HT1080 (cell line): ENCODE data around the gene CEND1. TPM values are rescaled to one million over a fixed set of nuclear protein-coding genes. Genes with fewer than 3 reads are reported as not detected.

Experiments used
- DNase-seq: peaks from one replicate; pipeline ENCODE4 v3.0.0-alpha.2; 2015; ENCODE audit warnings: low read depth
- total RNA-seq: library from RNA; depleted of rRNA; stranded (reverse); fragments of >200 nt; shearing (Covaris generic); gene quantifications from 2 replicates; pipeline ENCODE4 v1.2.3, GENCODE V29; 2014

Gene CEND1
- total RNA-seq, 1 experiment from 2014 or later: 1.0 TPM

DNA sequence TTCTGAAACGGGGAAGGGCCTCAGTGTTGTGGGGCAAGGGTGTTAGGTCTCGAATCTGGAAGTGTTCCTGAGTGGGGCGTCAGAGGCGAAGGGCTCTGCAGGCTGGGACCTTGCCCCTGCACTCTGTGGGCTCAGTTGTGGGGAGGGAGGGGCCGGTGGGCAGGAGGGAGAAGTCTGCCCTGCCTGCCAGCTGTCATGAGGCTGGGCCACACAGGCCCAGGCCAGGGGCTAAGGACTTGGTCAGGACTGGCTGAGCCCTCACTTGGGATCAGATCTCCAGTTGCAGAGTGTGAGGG lies 38.0 kb upstream of the CEND1 start, which contains the start of gene CRACR2B:
Gene CRACR2B, plus strand, starts transcription at position 23 of the 296 bp plus-strand sequence. CDS start 689 bp downstream, outside the sequence.
- DNase-seq: no peak

GRCh38 chr11:827146-827896 lies 37.4 kb upstream of the CEND1 start:
- no peak for DNase-seq

- DNase-seq: no peak
Observed at GRCh38 chr11:826836-827145, 36.9 kb upstream of the CEND1 start.

GRCh38 chr11:826227-826621 lies 36.3 kb upstream of the CEND1 start:
- no peak for DNase-seq

DNA sequence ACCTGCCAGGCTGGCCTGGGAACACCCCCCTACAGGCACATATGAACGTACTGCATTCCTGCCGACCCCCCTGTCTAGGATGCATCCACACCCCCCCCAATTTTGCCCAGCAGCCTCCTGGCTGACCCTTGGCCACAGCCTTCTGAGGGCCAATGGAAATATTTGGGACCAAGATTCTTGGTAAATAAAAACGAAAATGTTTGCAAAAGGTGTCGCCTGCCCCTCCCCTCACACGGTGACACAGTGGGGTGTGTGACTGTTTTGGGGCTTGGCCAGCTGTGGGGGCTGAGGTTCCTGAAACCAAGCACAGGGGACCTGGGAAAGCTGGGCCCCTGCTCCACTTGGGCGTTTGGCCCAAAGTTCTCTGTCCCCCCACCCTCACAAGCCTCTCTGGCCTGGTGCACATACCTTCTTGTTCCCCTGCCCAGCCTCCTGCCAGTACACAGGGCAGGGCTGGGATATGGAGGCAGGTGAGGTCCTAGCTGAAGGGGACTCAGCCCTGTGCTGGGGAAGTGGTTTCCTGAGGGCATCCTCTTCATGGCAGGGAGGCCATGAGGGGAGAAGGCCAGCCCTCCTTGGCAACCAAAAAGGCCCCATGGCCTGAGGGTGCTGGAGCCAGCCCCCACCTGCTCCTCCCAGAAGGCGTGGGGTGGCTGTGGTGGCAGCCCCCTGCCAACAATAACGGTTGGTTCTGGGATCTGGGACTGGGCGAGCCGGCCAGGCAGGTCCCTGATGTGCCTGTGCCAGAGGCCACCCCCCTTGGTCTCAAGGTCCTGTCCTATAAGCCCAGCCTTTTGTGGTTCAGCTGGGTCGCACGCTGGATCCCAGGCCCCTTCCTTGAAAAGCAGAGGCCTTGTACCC lies 35.7 kb upstream of the CEND1 start:
- no peak for DNase-seq

- DNase-seq: no peak
Observed at GRCh38 chr11:824942-825341, 35.1 kb upstream of the CEND1 start.

GRCh38 chr11:824292-824880 lies 34.5 kb upstream of the CEND1 start:
- no peak for DNase-seq

DNA sequence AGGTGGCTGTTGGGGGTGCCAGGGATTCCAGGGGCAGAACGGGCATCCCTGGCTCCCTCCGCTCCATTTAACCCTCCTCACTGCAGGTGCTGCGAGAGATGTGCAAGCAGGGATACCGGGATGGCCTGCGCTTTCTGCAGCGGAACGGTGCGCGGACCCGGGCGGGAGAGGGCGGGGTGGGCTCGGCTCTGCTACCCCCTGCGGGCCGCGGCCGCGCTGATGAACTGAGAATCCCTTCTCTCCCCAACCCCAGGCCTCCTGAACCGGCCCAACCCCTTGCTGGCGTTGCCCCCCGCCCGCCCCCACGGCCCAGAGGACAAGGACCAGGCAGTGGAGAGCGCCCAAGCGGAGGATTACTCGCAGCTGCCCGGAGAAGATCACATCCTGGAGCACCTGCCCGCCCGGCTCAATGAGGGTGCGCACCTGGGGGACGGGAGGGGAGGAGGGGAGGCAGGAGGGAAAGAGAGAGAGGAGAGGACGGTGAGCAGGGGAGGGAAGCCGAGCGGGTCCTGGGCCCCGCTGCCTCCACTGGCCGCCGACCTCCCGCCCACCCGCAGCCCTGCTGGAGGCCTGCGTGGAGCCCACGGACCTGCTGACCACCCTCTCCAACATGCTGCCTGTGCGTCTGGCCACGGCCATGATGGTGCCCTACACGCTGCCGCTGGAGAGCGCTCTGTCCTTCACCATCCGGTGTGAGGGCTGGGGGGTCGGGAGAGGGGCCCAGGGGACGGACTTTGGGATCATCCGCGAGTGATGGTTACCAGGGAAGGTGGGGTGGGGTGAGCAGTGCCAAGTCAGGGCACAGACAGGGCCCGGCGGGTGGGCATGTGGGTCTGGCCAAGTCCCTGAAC lies 33.8 kb upstream of the CEND1 start:
- DNase-seq: no peak

DNA sequence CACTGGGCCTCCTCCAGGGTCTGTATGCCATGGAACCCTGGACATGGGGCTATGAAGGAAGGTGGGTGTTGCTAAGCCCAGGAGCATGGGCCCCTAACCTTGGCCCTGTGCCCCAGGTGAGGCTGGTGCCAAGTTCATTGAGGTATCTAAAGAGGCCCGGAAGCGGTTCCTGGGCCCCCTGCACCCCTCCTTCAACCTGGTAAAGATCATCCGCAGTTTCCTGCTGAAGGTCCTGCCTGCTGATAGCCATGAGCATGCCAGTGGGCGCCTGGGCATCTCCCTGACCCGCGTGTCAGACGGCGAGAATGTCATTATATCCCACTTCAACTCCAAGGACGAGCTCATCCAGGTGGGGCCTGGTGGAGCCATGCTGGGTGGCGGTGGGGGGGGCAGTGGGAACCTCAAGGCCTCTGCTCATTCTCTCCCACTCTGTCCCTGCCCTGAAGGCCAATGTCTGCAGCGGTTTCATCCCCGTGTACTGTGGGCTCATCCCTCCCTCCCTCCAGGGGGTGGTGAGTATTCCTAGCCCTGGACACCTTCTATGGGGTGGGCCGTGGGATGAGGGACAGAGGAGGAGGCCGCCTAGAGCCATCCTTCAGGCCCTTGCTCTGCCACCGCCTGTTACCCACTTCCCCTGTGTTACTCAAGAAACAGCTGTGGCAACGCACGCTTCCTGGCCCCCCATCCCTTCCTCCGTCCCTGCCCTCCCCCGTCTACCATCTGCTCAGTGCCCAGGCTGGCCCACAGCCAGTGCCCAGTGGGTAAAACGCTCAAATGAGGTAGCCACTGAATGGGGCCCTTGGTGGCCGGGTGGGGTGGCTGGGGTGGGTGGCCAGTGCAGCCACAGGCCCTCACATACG lies 31.9 kb upstream of the CEND1 start:
- DNase-seq: no peak

DNA sequence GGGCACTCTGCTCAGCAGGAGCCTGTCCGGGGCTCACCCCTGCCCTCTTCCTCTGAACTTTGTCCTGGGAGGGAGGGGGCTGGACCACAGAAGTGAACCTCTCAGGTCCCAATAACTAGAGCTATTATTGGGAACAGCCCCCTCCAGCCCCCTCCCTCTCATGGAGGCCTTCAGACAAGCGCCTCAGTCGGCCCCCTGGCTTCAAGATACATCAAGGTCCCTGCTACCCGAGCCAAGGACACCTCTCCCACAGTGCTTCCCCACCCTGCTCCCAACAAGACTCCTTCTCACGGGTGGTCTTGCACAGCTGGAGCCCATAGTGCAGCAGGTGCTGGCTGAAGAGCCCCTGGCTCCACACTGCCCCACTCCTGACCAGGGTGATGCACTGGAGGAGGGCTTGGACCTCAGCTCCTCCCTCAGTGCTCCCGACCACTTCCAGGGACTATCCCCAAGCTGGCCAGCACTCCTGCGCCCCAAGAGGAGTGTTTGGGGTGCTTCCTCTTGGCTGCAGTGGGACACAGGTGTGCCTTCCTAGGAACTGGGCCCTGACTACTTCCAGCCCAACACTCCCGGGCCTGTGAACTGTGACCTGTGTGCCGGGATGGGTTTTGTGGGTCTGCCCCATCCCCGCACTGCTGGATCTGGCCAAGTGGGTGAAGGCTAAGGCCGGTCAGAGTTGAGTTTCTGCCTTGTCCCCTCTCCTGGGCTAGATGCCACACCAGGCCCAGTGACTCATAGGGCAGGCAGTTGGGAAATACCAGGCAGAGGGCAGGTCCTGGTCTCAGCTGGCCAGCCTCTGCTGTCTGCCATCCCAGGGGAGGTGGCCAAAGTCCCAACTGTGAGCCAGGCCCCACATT lies 31.0 kb upstream of the CEND1 start:
- DNase-seq: peak; percentile 68

DNA sequence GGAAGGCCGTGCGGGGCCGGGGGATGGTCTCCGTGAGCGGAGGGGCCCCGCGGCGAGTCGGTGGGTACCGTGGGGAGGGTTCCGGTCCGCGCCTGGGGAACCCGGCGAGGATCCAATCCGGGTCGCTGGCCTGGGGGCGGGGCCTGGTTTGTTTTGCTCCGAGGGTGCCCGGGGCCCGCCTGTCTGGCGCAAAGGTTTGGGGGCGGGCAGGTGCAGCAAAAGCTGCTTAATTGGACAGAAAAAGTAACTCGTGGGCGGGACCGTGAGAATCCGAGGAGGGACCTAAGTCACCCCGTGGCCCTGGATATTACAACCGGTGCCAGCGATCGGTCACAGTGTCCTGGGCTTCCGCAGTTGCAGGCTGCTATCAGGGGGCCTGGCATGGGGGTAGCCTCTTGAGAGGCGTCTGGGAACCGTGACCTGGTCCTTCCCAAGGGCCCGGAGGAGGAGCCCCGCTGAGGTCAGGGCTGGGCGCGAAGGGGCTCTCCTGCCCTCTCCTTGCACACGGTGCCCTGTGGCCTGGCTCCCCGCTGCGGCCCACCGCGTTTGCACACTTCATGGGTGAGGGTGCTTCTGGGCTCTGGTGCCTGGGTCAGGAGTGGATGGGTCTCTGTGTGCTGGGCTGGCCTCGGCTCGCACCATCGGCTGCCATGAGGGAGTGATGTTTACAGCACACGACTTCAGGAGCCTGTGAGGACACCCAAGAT lies 30.2 kb upstream of the CEND1 start:
- DNase-seq: peak; percentile 85

DNA sequence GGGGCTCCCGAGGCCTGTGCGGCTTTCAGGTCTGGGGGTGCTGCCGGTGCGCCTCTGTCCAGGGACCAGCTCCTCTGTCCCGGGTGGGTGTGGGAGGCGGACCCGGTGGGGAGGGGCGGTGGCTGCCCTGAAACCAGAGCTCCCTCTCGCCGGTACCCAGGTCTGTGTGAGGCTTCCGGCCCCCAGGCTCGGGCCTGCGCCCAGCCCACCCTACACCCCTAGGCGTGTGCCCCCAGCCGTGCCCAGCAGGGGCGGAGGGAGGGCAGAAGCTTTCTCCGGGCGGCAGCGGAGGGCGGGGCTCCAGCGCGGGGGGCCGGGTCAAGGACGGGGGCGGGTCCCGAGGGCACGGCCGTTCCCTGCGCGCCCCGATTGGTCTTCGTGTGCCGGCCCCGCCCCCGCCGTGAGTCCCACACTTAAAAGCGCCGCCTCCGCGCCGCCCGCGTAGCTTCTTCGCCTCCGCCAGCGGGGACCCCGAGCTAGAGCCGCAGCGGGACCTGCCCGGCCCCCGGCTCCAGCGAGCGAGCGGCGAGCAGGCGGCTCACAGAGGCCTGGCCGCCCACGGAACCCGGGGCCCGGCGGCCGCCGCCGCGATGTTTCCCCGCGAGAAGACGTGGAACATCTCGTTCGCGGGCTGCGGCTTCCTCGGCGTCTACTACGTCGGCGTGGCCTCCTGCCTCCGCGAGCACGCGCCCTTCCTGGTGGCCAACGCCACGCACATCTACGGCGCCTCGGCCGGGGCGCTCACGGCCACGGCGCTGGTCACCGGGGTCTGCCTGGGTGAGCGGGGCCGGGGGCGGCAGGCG lies 29.4 kb upstream of the CEND1 start:
- peak; percentile 74 for DNase-seq

DNA sequence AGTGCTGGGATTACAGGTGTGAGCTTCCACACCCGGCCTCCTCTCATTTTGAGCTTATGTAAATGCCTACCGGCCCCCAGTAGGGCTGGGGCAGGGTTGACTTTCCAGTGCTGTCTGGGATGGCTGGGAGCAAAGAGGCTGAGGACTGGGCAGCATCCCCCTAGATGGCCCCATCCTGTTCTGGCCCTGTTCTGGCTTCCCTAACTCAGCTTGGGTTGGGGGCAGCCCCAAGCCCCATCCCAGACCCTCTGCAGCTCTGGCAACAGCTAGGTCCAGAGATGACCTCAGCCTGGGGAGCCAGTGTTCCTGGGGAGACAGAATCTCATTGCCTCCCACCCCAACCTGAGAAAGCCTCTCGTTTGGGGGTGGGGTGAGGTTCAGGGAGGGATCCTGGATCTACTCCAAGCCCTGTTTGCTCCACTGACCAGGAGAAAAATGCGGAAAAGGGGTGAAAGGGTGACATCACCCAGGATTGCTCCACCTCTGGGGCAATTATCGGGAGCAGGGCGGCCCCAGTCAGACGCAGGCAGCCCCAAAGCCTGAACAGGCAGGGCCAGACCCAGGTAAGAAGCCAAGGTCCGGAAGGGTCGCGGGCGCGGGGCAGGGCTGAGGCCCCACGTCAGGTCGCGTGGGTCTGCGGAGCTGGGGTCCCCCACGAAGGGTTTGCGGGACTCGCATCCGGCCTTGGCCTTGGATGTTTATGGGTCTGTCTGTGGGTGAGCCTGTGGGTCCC lies 28.7 kb upstream of the CEND1 start, which contains the start of gene PNPLA2:
Gene PNPLA2, plus strand, starts transcription at position 519 of the 733 bp plus-strand sequence. CDS start 805 bp downstream, outside the sequence.
- no peak for DNase-seq

GRCh38 chr11:816433-816779 lies 26.5 kb upstream of the CEND1 start:
- no peak for DNase-seq

DNA sequence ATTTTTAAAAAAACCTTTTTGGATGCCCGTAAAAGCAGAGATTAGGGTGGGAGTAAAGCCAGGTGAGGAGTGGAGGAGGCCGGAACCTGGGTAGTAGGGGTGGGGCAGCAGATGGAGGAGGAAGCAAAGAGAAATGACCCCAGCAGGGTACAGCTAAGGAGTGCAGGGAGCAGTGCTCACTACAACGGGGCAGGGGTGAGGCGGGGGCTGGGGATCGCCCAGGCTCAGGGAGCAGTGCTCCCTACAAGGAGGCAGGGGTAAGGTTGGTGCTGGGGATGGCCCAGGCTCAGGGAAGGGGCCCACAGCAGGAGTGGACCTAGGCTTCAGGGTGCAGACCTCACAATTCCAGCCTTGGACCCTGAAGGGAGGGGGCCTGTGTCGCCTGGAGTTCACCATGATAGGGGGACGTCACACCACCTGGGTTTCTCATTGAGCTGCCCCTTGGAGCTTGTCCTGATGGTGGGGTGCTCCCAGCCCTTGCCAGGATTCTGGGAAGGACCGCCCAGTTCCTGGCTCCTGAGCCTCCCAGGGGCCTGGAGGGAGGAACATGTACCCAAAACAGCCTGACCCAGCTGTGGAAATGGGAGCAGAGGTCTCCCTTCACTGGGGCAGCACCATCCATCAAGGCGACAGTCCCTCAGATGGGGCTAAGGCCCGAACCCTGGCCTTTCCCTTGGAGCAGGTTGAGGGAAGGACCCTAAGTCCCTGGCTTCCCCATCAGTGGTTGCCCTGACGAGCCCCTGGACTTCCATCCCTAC lies 26.0 kb upstream of the CEND1 start:
- no peak for DNase-seq

GRCh38 chr11:813456-814096 lies 23.7 kb upstream of the CEND1 start:
- DNase-seq: no peak
